Adipose tissue (tissue), 3 donors: ENCODE data around the gene SLC24A1. TPM values are rescaled to one million over a fixed set of nuclear protein-coding genes. Genes with fewer than 3 reads are reported as not detected.
"Not testable (repeated sequence)": the region's sequence is repeated elsewhere in the genome, so short reads cannot be mapped to it uniquely, and the experiment has no call there.

ENCODE experiments used
- H3K27ac ChIP-seq: one replicate; pipeline ENCODE4 v1.5.1; 2013; ENCODE audit warnings: low read depth, low read length
- whole genome bisulfite sequencing, 3 donors: extraction: QIAGEN DNeasy Blood & Tissue Kit; methylation state at CpG; one replicate each; pipeline ENCODE4 v1.1.7; 2013; 5-methylcytosine and 5-hydroxymethylcytosine counted together
- polyA plus RNA-seq, 3 donors: library from polyadenylated mRNA; stranded (reverse); fragments of 200-250 nt; gene quantifications; one replicate each; pipeline ENCODE4 v1.2.3, GENCODE V29; 2013
- donor health status: healthy with polysubstance abuse.
- donor health status: Bipolar disorder and iron deficiency.
- donor health status: healthy.

Gene SLC24A1
- polyA plus RNA-seq, 3 donors: 3.6 to 13.8 (median 4.3) TPM

- WGBS, 3 donors: 52 to 80% (median 76%) methylated on average over 6 of the region's 6 CpGs
- H3K27ac ChIP-seq: no peak overlapping the region
Observed at GRCh38 chr15:65612949-65613744, 8.6 kb upstream of the SLC24A1 start.

DNA sequence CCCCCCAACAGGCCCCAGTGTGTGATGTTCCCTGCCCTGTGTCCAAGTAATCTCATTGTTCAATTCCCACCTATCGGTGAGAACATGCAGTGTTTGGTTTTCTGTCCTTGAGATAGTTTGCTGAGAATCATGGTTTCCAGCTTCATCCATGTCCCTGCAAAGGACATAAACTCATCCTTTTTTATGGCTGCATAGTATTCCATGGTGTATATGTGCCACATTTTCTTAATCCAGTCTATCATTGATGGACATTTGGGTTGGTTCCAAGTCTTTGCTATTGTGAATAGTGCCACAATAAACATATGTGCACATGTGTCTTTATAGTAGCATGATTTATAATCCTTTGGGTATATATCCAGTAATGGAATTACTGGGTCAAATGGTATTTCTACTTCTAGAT, 5.9 kb upstream of the SLC24A1 start:
- 91 to 100% (median 96%) methylated on average over 1 of the region's 1 CpG for WGBS, 3 donors

DNA sequence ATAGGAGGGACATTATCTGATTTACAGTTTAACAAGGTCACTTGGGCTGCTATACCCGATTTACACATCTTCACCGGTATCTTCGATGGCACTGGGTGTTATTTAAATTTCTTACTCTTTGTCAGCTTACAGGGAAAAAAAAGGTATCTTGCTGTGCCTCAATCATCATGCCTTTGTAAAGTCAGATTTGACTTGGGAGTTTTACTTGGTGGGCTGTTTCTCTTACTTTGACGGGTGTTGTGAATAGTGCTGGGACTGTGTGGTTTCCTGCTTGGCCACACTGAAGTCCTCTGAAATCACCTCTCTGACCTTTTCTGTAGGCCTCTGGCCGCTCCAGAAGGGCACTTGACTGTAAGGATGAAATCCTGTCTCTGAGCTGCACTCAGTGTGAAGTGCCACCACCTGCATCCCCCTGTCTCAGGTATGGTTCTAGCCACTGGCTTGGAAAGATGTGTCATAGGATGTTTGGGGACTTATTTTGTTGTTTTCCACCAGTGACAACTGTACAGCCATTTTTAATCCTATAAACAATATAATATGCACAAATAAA, 3.1 kb upstream of the SLC24A1 start:
- 64 to 74% (median 72%) methylated on average over 5 of the region's 5 CpGs for WGBS, 3 donors
- H3K27ac ChIP-seq: no peak overlapping the region

More for the DNA sequence above, 5.9 kb upstream of the SLC24A1 start:
- not testable (repeated sequence) for H3K27ac ChIP-seq

GRCh38 chr15:65619626-65620290, 2.0 kb upstream of the SLC24A1 start:
- 51 to 76% (median 61%) methylated on average over 5 of the region's 5 CpGs for WGBS, 3 donors
- no peak overlapping the region for H3K27ac ChIP-seq

GRCh38 chr15:65620833-65621232, 905 bp upstream of the SLC24A1 start:
- H3K27ac ChIP-seq: no peak overlapping the region
- WGBS, 3 donors: 81 to 92% (median 89%) methylated on average over 2 of the region's 2 CpGs

DNA sequence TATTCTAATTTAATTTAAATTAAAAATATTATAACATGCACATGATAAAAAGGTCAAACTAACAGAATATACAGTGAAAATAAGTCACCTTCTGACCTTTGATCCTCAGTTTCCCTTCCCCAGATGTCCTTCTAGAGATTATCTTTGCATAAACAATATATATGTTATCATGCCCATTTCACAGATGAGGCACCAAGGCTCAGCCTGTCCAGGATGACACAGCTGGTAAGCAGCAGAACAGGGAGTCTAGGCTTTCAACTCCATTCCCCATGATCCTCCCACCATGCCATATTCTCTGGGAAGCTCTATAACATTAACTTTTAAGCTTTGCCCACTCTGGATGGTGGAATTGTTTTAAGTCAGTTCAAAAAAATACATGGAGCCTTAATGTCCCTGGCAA, 1.4 kb downstream of the SLC24A1 start:
- H3K27ac ChIP-seq: no peak overlapping the region

DNA sequence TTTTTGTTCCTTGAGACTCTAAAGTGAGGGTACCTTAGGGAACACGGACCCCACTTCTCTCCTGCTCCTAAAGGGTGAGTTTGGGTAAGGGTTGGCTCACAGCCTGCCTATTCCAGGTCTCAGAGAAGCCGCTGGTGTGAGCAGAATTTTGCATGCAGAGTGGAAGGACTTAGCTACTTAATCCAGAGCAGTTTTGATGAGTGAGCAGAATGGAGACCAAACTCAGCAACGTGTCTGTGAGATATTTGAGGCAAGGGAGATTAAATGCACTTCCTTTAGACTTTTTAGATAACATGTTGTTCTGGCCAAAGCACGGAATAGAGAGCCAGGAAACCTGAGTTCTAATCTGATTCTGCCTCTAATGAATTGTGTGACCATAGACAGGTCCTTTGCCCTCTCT, 5.1 kb downstream of the SLC24A1 start:
- H3K27ac ChIP-seq: no peak overlapping the region
- WGBS, 3 donors: 60 to 75% (median 70%) methylated on average over 4 of the region's 4 CpGs

GRCh38 chr15:65629548-65629947, 7.8 kb downstream of the SLC24A1 start:
- H3K27ac ChIP-seq: no peak overlapping the region
- 91 to 98% (median 95%) methylated on average over 3 of the region's 3 CpGs for WGBS, 3 donors

DNA sequence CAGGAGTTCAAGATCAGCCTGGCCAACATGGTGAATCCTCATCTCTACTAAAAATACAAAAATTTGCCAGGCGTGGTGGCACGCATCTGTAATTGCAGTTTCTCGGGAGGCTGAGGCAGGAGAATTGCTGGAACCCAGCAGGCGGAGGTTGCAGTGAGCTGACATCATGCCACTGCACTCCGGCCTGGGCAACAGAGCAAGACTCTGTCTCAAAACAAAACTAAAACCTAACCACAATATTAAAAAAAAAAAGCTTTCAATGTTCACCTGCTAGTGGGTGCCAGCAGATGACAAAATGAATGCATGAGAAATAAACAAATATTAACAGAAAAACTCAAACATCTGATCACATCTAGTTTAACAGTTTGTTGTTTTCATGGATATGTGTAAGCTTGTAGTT, 9.0 kb downstream of the SLC24A1 start:
- WGBS, 3 donors: 92 to 95% (median 92%) methylated on average over 5 of the region's 5 CpGs
- H3K27ac ChIP-seq: no peak overlapping the region

DNA sequence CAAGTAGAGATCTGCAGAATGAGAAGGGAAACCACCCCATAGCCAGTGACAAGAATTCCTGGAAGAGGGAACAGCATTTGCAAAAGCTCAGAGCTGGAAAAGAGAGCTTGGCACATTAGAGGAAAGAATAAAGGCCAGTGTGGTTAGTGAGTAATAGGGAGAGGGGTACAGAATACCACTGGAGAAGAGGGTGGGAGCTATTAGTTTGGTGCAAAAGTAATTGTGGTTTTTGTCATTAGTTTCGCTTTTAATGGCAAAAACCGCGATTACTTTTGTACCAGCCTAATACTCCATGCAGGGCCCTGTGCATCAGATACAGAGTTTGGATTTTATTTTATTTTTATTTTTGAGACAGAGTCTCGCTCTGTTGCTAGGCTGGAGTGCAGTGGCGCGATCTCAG, 9.8 kb downstream of the SLC24A1 start:
- no peak overlapping the region for H3K27ac ChIP-seq
- WGBS, 3 donors: 94 to 97% (median 97%) methylated on average over 6 of the region's 6 CpGs

- WGBS, 3 donors: 76 to 84% (median 82%) methylated on average over 4 of the region's 4 CpGs
Observed at GRCh38 chr15:65632780-65633375, 11.1 kb downstream of the SLC24A1 start.

DNA sequence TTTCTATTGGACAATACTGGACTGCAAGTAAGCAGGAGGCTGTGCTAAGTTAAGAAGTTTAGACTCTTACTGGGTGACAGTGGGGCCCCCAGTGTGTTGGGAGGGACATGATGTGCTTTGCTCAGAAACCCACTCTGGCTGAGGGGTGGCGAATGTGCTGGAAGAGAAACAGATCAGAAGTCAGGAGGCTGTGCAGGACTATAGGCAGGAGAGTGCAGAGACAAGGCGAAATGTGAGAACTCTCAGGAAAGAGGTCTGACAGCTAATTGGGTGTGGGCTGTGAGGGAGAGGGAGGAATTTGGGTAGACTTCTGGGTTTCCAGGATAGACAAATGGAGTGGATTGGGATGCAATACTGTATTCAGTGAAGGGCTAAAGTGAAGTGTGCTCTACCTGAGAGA, 12.0 kb downstream of the SLC24A1 start:
- no peak overlapping the region for H3K27ac ChIP-seq
- WGBS, 3 donors: 84 to 92% (median 87%) methylated on average over 2 of the region's 2 CpGs

More at GRCh38 chr15:65632780-65633375, 11.1 kb downstream of the SLC24A1 start:
- no peak overlapping the region for H3K27ac ChIP-seq

GRCh38 chr15:65634356-65634755, 12.6 kb downstream of the SLC24A1 start:
- no peak overlapping the region for H3K27ac ChIP-seq
- 70 to 85% (median 81%) methylated on average over 1 of the region's 1 CpG for WGBS, 3 donors

DNA sequence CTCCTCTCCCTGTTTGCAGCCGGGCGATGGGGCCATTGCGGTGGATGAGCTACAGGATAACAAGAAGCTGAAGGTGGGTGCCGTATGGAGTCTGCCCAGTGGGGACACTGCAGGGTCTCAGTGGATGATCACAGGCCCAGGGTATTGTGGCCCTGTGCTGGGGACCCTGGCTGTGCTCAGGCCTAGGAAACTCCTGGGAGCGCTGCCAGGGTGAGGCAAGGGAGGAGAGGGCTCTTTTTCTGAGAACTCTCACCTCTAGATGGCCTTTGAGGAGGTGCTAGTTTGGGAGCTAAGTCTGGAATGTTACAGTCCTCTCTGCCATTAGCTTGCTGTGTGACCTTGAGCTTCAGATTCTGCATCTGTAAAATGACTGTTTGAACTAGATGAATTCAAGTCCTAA, 16.4 kb downstream of the SLC24A1 start:
- 76 to 86% (median 83%) methylated on average over 5 of the region's 5 CpGs for WGBS, 3 donors
- no peak overlapping the region for H3K27ac ChIP-seq

DNA sequence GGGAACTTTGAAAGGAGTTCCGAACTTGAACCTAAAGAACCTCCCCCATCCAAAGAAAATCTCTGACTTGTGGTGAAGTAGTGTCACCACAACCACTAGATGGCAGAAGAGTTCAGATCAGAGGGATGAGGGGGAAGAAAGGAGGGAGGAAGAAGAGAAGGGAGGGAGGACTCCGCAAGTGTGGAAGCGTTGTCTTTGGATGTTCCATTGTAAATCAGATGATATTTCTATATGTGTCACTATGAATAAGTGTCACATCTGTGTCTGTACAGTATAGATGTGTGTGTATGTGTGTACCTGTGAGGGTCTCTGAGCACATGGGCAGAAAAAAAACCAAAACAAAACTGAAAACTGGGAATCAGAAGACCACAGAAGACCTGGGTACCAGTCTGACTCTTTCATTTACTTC, 16.9 kb downstream of the SLC24A1 start:
- H3K27ac ChIP-seq: no peak overlapping the region
- WGBS, 3 donors: 2 to 7% (median 5%) methylated on average over 3 of the region's 3 CpGs

DNA sequence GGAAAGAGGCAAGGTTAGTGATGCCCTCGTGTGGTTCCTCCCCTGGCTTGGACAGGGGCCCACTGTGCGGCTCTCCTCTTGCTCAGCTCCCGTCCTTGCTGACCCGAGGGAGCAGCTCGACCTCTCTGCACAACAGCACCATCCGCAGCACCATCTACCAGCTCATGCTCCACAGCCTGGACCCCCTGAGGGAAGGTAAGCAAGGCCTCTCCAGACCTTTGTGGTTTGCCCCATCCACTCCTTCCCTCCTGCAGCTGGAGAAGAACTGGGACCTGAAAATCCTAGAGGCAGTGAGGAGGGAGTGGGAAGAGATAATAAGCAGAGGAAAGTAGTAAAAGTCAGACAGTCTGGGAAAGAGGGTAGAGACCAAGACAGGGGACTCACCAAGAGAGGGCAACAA, 17.8 kb downstream of the SLC24A1 start:
- 48 to 82% (median 79%) methylated on average over 6 of the region's 6 CpGs for WGBS, 3 donors
- no peak overlapping the region for H3K27ac ChIP-seq

- WGBS, 3 donors: 54 to 64% (median 63%) methylated on average over 6 of the region's 6 CpGs
- H3K27ac ChIP-seq: no peak overlapping the region
Observed at GRCh38 chr15:65641768-65642475, 20.2 kb downstream of the SLC24A1 start.

DNA sequence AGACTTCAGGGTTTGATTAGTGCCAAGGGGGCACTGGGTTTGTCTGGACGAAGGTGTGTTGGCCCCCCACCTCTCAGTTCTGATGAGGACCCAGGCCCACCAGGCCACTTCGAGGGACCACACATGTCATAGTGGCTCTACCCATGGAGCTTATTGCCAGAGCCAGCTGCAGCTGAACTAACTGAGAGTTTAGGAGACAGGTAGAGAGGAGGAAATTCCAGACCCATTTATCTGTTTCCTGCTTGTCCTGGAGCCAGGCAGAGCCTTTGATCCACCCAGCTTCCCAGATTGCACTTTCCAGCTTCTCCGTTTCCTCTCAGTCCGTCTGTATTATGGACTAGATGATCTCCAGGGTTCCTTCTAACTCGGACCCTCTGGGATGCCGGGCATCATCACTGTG, 20.9 kb downstream of the SLC24A1 start:
- H3K27ac ChIP-seq: no peak overlapping the region
- 62 to 80% (median 66%) methylated on average over 6 of the region's 6 CpGs for WGBS, 3 donors

DNA sequence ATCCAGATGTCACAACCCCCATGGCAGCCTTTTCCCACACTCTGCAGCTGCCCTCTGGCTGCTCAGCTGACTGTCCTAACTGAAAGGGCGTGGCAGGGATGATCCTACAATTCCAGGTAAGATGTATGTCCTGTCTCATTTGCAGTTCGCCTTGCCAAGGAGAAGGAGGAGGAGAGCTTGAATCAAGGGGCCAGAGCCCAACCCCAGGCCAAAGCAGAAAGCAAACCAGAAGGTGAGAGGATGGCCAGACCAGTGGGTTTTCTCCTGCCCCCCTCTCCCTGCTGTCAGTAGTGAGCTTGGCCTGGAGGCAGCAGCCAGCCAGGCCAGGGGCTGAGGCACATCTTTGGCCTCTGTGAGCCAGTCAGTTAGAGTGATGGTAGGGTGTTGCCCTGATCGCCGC, 22.5 kb downstream of the SLC24A1 start:
- 87 to 95% (median 91%) methylated on average over 4 of the region's 4 CpGs for WGBS, 3 donors
- H3K27ac ChIP-seq: no peak overlapping the region
